ENCODE results near the gene DOCK10.

The DOCK10 gene

GRCh38 chr2:225040856-225041206, 1.4 kb downstream of the DOCK10 start:
- DNase-seq = no peak

GRCh38 chr2:225040142-225040541, 2.1 kb downstream of the DOCK10 start:
- no peak for DNase-seq

DNA sequence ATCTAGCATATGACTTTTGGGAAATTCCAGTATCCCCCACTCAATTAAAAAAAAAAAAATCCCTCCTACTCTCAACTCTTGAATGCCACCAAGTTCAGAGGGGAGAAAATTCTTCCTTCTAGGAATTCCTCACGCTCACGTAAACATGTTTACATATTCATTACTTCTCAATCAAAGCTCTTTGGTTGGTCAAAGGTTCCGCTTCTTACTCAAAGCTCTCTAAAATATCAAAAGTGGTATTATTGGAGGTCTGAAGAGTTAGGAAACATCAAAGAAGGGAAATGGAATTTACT, 4.1 kb downstream of the DOCK10 start:
- DNase-seq = no peak

DNA sequence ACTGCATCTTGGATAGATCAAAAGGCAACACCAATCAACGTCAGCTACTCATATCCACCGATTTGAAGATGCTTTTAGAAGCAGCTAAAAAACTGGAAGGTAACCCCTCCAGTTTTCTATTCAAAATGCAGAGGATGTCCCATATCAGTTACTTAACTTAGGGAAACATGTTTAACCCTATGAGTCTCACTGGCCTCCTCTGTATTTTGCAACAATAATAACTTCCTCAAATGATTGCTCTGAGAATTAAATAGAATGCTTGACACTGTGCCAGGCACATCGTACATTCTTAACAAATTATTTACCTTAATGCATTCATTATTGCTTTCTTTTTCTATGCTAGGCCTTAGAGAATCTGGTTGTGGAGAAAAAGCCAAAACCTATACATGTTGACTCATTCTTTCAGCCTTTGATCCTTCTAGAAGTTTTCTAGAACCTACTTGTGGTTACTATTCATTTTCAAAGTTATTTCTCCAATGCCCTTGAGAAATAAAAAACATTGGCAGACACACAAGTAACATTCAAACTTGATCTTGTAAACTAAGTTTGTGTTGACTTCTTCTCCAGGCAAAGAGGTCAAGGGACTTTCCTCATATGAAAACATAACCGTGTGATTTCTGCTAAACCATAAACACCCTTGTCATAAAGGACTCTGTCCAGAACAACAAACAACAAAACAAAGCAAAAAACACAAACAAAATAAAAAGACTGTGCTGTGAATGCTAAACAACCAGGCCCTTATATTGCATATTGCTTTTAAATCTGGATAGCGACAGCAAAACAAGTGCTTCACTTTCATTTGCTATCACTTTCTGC, 4.6 kb downstream of the DOCK10 start:
- DNase-seq = no peak

DNA sequence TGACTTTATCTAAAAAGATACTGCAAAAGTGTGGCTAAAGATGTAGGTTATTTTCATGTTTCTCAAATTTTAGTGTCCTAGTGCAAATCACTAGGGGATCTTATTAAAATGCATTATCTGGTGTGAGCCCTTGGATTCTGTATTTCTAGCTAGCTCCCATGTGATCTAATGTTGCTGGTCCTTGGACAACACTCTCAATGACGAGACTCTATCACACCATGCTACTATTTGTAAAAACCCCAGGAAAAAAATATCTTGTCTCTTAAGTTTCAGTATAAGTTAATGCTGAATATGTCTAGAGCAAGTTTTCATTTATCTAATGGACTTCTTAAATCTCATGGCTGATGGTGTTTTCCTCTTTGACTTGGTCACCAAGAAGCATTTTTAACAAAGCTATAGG, 5.8 kb downstream of the DOCK10 start:
- DNase-seq = no peak

- no peak for DNase-seq
These were observed 8.6 kb downstream of the DOCK10 start for GRCh38 chr2:225033440-225034318.

DNA sequence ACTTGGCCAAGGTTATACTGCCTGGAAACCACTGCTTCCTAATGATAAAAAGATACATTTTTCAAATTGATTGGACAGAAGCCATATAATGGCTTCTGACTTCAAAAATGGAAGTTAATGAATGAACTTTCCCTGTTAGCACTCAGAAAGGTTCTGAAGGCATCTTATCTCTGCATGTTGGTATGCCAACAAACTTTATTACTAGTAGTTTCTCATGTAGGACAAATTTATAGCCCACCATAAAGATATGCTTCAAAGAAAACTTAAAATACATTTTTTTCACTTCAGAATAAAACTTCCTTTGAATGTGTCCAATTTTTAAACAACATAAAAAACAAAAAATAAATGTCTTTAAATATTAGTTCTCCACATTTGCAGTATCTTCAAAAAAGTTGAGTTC, 10.0 kb downstream of the DOCK10 start:
- DNase-seq = no peak

- no peak for DNase-seq
These were observed 10.7 kb downstream of the DOCK10 start for GRCh38 chr2:225031599-225031998.

DNA sequence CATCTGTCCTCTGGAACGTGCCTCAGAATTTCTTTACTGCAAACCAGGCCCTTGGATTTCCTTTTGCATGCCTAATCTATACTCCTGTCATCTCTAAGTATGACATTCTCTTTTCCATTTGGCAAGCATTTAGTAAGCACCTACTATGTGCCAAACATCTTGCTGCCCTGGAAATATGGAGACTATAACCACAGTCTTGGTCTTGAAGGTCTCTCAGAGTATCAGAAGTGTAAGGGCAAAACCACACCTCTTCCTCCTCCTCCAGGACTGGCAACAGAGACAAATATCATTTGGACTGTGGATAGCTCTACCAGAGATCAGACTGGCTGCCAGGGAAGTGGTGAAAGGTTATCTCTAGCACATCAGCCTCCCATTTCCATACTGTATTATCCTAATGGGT, 11.4 kb downstream of the DOCK10 start:
- no peak for DNase-seq

DNA sequence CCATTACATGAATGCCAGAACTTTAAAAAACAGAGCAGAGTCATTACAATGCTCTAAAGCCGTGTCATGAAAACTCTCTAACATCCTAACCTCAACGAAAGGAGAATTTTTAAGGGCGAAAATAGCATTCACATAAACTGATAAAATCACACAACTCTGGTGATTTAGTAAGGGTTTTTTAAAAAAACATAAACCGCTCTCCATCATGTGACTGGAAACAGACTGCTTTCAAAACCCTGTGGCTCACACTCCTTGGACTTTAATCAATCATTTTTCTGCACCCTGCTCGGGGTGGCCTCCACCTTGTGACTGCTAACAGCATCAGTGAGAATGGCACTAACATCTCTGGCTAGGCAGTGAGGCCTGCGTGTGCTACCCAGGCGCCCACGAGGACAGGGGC, 12.1 kb downstream of the DOCK10 start:
- no peak for DNase-seq

GRCh38 chr2:225028572-225028971, 13.7 kb downstream of the DOCK10 start:
- no peak for DNase-seq

DNA sequence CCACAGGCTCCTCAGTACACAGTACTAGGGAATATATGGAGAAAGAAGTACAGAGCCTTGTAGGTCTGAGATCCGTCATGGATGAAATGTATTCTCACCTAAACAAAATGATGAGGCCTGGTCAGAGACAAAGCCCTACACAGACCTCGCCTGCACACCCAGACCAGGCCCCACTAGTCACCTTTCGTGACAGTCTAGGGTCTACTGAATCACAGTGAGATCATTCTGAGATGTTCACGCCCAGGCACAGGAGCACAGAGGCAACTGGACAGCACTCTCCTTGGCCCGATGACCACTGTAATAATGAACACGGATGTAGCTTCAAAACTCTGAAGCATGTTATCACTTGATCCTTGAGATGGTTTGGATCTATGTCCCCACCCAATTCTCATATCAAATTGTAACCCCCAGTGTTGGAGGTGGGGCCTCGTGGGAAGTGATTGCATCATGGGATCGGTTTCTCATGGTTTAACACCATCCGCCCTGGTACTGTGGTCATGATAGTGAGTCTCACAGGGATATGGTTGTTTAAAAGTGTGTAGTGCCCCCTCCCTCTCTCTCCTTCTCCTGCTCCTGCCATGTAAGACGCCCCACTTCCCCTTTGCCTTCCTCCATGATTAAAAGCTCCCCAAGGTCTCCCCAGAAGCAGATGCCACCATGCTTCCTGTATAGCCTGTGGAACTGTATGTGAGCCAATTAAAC, 15.1 kb downstream of the DOCK10 start:
- no peak for DNase-seq

- DNase-seq = no peak
These were observed 16.2 kb downstream of the DOCK10 start for GRCh38 chr2:225025917-225026571.

DNA sequence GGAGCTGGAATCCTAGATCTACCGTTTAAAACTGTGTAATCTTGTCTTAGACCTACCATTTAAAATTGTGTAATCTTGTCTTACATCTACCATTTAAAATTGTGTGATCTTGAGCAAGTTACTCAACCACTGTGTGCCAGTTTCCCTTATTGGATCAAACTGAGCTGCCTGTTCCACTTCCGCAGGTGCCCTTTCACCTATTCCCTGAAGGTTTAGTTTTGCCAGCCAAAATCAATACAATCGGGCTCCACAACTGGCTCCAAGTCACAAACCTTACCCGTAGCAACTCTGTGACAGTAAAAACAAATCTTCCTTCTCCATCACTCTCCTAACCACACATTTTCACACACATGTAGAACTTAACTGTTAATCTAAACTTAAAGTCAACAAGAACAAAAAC, 20.1 kb downstream of the DOCK10 start:
- DNase-seq = no peak

DNA sequence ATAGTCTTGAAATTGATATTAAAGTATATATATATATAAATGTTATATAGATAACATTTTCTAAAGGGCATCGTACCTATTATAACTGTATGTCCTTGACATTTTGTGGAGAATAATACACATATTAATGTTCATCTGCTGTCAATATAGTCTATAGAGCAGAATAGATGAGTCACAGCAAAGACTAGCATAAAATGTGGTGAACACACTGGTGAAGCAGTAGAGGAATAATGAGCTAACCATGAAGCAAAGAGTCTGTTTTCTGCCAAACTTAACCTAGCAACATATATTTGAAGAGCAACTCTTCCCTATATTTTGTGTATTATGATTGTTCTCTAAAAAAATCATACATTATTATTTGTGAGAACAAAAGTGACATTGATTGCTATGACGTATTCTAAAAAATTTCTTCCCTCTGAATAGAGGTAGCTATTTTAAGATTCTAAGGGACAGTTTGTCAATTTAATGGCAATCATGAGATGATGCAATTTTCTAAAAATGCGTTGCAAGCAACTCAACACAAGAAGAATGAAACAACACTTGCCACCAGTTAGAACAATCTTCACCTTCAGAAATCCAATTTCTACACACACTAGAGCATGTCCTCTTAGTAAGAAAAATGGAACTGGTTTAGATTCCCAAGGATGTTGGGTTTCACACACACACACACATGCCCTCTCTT, 22.0 kb downstream of the DOCK10 start:
- no peak for DNase-seq

DNA sequence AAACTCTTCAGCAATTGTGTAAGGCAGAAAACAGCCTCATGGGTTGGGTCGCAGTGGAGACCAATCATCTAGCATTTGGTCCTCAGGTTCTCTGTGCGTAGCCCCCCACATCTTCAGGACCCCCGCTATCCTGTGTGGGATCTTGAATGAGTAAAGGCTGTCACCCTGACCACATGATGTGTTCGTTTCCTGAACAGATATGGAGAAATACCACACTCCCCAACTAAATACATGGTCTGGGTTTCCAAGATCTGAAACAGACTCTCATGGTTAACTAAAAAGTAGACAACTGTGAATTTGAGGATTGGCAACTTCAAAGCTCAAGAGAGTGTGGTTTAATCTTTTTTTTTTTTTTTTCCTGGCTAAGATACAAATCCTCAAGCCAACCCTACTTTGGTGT, 23.2 kb downstream of the DOCK10 start:
- no peak for DNase-seq

GRCh38 chr2:225017713-225018112, 24.6 kb downstream of the DOCK10 start:
- DNase-seq = no peak

- DNase-seq = no peak
These were observed 25.1 kb downstream of the DOCK10 start for GRCh38 chr2:225017098-225017685.

GRCh38 chr2:225013425-225014365, 28.6 kb downstream of the DOCK10 start:
- DNase-seq = no peak

- no peak for DNase-seq
These were observed 30.7 kb downstream of the DOCK10 start for GRCh38 chr2:225011585-225011984.

DNA sequence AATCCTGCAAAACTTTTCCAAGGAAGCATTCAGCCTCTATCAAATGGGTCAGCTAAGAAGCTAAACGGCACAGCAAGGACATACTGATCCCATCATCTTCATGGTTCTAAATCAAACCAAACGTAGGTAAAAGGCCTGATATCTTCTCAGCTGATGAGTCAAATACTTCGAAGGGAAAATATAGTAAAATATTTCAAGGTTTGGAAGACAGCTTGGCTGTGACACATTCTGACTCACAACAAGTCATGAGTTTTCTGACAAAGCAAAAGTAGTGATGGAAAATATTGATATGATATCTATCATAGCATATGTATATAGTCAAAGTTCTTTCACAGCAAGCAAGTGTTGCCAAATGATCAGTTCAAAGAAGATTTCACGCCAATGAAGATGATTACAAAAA, 31.5 kb downstream of the DOCK10 start:
- DNase-seq = no peak
